AG04450 (cell line): ENCODE data around the gene PLEKHG4B. TPM values are rescaled to one million over a fixed set of nuclear protein-coding genes. Genes with fewer than 3 reads are reported as not detected.
"Not testable (repeated sequence)": the region's sequence is repeated elsewhere in the genome, so short reads cannot be mapped to it uniquely, and the experiment has no call there.

Source experiments
- CTCF ChIA-PET: fragments of 300-600, 350-600 bp; formaldehyde crosslinking; extraction: SDS; loops from one replicate; lab custom pipeline; 2022; ENCODE audit warnings: antibody characterized with exemption, inconsistent platforms; lab: Charles Lee
- POLR2A ChIA-PET: fragments of 350-600 bp; formaldehyde crosslinking; extraction: SDS; loops from one replicate; lab custom pipeline; 2021; ENCODE audit warnings: antibody characterized with exemption, inconsistent platforms; lab: Yijun Ruan, JAX
- DNase-seq: peaks from one replicate; pipeline ENCODE4 v3.0.0-alpha.2; 2011; ENCODE audit warnings: low read depth, low spot score
- H3K27ac ChIP-seq: one replicate; pipeline ENCODE4 v1.5.1; 2012; ENCODE audit warnings: low read depth, low read length, control low read depth
- H3K27me3 ChIP-seq: one replicate; pipeline ENCODE4 v1.6.0; 2012; ENCODE audit warnings: low read length; ENCODE audit not compliant: control insufficient read depth, insufficient read depth
- H3K4me3 ChIP-seq: 2 replicates; pipeline ENCODE4 v1.5.1; 2011; ENCODE audit warnings: mild to moderate bottlenecking, low read depth, low read length, control low read depth
- H3K9me3 ChIP-seq: 2 replicates; pipeline ENCODE4 v1.5.1; 2012; ENCODE audit warnings: low read length; ENCODE audit not compliant: control insufficient read depth, insufficient read depth
- CTCF ChIP-seq: IDR thresholded peaks from 2 replicates; pipeline ENCODE4 v1.5.1; 2011; ENCODE audit warnings: low read depth, low read length, control low read depth, inconsistent platforms
- polyA plus RNA-seq: library from polyadenylated mRNA; depleted of rRNA; stranded (reverse); fragments of >200 nt; gene quantifications from 2 replicates; pipeline ENCODE4 v1.2.3, GENCODE V29; 2011

PLEKHG4B gene
- polyA plus RNA-seq, 1 experiment = 0.24 TPM

- ChIA-PET CTCF (no interaction called here), POLR2A (no interaction called here)
- TF ChIP-seq CTCF = no peak
- Histone ChIP-seq H3K9me3 (no peaks in the 10 kb centered on the region), H3K4me3 (no peak overlapping the region), H3K27me3 (peaks cover 23% of the 10 kb centered on the region), H3K27ac (no peak overlapping the region)
- no peak for DNase-seq
Measured at GRCh38 chr5:99815-100214, 7.8 kb downstream of the PLEKHG4B start.

GRCh38 chr5:102411-103043 lies 10.6 kb downstream of the PLEKHG4B start:
- Histone ChIP-seq H3K9me3 (no peaks in the 10 kb centered on the region), H3K27me3 (peaks cover 27% of the 10 kb centered on the region), H3K4me3 (no peak overlapping the region), H3K27ac (no peak overlapping the region)
- POLR2A ChIA-PET = no interaction called here
- TF ChIP-seq CTCF = no peak
- no peak for DNase-seq
- CTCF ChIA-PET = no interaction called here

- CTCF ChIA-PET, H3K9me3 ChIP-seq, DNase-seq, POLR2A ChIA-PET, H3K4me3 ChIP-seq, H3K27ac ChIP-seq: not testable (repeated sequence)
- peaks cover 30% of the 10 kb centered on the region for H3K27me3 ChIP-seq
Measured at GRCh38 chr5:104106-104505, 12.1 kb downstream of the PLEKHG4B start.

GRCh38 chr5:104778-105296 lies 12.9 kb downstream of the PLEKHG4B start:
- no peak overlapping the region for H3K27ac ChIP-seq
- ChIA-PET CTCF (no interaction called here), POLR2A (no interaction called here)
- DNase-seq = no peak
- no peak overlapping the region for H3K4me3 ChIP-seq
- TF ChIP-seq CTCF = no peak
- H3K9me3 ChIP-seq = no peaks in the 10 kb centered on the region
- H3K27me3 ChIP-seq = peaks cover 27% of the 10 kb centered on the region

- CTCF ChIA-PET = no interaction called here
- TF ChIP-seq CTCF = no peak
- peaks cover 23% of the 10 kb centered on the region for H3K27me3 ChIP-seq
- 0 out of 2 replicates have a peak, but pooled peaks cover 1% of the 10 kb centered on the region for H3K9me3 ChIP-seq
- DNase-seq = no peak
- POLR2A ChIA-PET = no interaction called here
- H3K27ac ChIP-seq = no peak overlapping the region
- no peak overlapping the region for H3K4me3 ChIP-seq
Measured at GRCh38 chr5:105504-106070, 13.6 kb downstream of the PLEKHG4B start.
